HG03460 (cell line): ENCODE measurements around the gene CDH4.

Experiments
- ATAC-seq: cut with Tn5 transposase; IDR thresholded peaks from one replicate; pipeline ENCODE4 v1.9.1; 2021; ENCODE audit not compliant: unreplicated experiment

Gene CDH4

GRCh38 chr20:61636531-61637116 is 384.6 kb downstream of the CDH4 start:
- ATAC-seq, result no peak

GRCh38 chr20:61638802-61639585 is 386.9 kb downstream of the CDH4 start:
- no peak for ATAC-seq

DNA sequence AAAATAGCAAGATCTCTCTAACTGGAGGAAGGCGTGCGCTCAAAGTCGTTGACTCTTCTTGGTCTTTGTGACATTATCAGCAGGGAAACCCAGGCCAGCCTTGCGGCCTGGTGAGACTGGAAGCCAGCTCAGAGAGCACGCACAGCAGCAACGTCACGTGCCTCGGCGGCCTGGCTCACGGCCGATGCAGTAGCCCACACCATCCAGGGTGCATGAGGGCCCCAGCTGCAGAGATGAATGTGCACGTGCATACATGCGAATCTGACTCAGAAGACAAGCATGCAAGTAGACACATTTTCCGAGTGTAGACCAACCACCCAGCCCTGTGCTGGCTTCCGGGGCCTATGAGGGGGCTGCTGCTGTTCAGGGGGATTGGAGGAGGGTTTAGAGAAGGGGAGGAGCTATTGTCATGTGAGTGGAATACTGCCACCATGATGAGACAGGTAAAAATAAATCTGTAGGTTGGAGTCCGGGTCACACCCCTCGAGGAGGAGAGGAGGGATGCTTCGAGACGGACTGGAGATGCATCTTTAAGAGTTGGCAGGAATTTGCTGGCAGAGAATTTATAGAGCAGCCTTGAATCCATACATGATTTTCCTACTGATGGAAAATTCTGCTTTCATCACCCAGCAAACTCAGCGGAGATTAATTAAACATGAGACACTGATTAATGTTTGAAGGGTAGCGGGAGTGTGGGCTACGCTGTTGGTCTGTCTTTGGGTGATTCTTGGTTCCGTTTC is 388.2 kb downstream of the CDH4 start:
- ATAC-seq, result no peak

DNA sequence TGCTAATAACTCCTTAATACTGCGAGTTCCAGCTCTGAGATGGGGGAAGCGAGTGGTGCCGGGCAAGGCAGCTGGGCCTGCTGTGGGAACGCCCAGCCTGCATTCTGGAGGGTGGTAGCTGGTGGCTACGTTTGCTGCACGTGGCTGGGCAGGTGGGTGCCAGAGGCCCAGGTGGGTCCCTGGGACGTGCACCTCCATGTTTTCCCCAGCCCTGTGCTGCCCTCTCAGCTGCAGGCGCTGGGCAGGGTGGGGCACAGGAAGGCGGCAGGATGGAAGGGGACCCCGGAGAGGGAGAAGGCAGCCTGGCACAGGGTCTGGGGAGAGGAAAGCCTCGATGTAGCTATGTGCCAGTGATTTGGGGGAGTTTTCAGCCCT is 388.8 kb downstream of the CDH4 start:
- no peak for ATAC-seq

GRCh38 chr20:61643656-61644377 is 391.8 kb downstream of the CDH4 start:
- ATAC-seq, result no peak

DNA sequence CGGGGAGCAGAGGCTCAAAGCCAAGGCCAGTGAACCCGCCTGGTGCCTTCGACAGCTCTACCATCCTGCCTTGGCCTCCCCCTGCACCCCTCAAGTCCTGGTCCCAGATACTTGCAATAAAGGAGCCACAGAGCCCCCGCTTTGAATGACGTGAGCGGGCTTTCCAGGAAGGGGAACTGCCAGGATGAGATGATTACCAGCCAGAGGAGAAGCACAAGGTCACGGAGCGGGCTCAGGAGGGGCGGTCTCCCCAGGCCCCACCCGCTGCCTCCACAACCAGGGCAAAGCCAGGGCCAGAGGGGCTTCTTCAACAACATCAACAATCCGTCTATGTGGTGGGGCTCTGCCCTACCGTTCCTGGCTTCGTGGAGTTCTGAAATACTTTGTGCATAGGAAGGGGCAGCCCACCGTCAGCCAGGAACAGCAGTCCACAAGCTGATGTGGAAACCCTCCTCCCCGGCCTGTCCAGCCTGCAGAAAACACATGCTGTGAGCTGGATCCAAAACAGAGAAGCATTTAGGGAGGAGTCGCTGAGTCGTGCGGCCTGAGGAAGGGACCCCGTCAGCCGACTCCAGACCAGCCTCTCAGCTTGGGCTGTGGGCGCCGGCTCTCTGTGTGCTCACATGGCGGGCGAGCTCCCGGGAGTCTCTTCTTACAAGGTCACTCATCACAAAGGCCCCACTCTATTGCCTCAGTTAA is 392.5 kb downstream of the CDH4 start:
- ATAC-seq, result no peak

DNA sequence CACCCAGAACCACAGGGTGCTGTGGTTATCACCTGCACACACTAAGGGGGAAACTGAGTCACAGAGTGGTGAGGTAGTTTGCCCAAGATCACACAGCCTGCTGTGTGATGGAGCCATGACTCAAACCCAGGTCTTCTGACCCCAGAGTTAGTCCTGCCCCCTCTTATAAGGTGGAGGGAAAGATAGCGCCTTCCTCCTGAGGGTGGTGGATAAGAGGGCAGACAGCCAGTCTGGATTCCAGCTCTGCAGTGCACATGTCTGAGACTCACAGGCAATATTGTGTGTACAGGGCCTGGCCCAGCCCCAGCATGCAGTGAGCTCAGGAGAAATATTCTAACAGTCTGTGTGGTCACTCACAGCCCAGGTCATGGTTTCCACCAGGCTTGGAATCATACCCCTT is 393.7 kb downstream of the CDH4 start:
- ATAC-seq, result no peak

DNA sequence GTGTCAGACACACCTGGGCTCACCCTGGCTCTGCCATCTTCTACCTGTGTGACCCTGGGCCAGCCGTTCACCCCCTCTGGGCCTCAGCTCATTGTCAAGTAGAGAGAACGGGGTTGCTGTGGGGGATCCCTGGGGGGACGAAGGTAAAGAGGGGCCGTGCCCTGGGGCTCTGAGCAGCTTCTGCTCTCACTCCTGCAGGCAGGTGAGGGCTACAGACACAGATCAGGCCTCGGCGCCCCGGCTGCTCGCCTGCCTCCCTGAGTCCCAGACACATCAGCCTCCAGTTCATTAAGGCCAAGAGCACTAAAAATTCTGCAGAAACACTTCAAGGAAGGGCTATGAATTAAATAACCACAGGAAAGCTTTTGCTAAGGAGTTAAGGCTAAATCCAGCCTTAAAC is 394.4 kb downstream of the CDH4 start:
- no peak for ATAC-seq

GRCh38 chr20:61646986-61647385 is 394.9 kb downstream of the CDH4 start:
- no peak for ATAC-seq

- no peak for ATAC-seq
Observed at GRCh38 chr20:61647702-61648101, 395.6 kb downstream of the CDH4 start.

DNA sequence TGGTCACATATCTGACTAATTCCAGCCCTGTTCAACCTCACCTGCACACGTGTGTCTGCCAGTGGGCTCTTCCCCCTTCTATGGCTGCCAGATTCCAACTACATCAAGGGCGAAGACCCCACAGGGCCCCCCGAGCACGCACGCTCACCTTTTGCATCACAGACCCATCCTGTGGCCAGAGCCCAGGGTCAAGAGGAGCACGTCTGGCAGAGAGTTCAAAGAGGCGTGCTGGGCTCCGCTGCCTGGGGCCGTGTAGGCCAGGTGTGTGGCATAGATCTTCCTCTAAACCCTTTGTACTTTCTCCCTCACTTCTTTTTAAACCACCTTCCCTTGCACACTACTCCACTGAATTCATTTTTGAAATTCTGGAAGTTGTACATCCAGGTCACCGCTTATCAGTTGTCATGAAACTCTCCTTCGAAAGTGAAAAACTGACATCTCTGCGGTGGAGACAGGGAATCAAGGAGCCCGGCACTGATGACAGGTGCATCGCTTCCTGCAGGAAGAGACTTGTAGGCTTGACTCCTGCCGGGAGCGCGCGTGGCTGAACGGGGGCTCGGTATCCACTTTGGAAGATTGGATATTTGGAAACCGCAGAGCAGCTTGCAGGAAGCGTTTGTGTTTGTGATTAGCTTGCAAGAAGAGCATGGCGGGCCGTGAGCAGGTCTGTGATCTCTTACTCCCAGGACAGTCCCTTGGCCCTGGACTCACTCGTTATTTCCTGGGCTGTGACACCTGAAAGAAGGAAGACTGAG is 397.2 kb downstream of the CDH4 start:
- no peak for ATAC-seq

DNA sequence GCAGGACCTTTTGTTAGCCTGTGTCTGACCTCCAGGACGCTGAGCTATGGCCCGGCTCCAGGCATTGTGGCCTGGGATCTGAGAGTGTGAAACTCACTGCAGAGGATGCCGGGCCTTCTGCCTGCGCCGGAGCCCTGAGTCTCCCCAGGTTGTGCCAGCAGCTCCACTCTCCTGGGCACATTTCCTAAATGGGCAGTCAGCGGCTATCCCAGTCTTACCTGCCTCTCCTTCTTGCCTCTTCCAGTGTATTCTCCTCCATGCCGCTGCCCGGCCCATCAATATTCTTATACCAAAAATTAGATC is 397.8 kb downstream of the CDH4 start:
- ATAC-seq, result no peak

- no peak for ATAC-seq
Observed at GRCh38 chr20:61650912-61651733, 399.1 kb downstream of the CDH4 start.

GRCh38 chr20:61652146-61652545 is 400.1 kb downstream of the CDH4 start:
- no peak for ATAC-seq

- ATAC-seq, result no peak
Observed at GRCh38 chr20:61654726-61655125, 402.7 kb downstream of the CDH4 start.

DNA sequence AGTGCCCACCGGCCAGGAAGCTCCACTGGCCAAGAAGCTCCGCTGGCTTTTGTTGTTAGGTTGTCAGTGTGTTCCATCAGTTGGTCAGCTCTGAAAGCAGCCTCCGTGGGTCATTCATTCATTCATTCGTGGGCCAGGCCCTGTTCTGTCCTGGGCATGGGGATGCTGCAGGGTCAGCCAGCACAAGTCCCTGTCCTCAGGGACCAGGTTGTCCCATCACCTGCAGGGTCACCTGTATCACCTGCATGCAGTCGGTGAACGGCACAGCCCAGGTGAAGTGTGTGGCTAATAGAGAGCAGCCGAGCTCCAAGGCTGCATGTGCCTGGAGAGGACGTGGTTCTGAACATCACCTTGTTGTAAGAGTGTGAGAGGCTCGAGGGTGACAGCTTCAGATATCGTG is 403.5 kb downstream of the CDH4 start:
- ATAC-seq, result no peak

DNA sequence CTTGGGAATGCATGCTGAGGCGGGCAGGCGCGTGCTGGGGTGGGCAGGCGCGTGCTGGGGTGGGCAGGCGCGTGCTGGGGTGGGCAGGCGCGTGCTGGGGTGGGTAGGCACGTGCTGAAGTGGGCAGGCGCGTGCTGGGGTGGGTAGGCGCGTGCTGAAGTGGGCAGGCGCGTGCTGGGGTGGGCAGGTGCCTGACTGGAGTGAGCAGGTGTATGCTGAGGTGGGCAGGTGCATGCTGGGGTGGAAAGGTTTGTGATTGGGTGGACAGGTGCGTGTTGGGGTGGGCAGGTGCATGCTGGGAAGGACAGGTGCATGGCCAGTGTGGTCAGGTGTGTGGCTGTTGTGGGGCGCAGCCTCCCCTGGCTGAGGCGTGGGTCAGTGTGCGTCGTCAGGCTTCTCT is 404.1 kb downstream of the CDH4 start:
- ATAC-seq, result no peak

- no peak for ATAC-seq
Observed at GRCh38 chr20:61657721-61658377, 405.8 kb downstream of the CDH4 start.

- no peak for ATAC-seq
Observed at GRCh38 chr20:61658563-61658962, 406.5 kb downstream of the CDH4 start.
